Measurements from ENCODE around the gene SOX21.
"Not testable (repeated sequence)": the region's sequence is repeated elsewhere in the genome, so short reads cannot be mapped to it uniquely, and the experiment has no call there.

Gene SOX21

GRCh38 chr13:94712287-94712811 lies at the start of gene SOX21:
Gene SOX21 (minus strand): TSS chr13:94712545. CDS start chr13:94712049, 496 bp downstream.
- no peaks in the 10 kb centered on the region for H3K36me3 ChIP-seq (ENCODE audit: control insufficient read depth, insufficient read depth, low read length)
- H3K9ac ChIP-seq (ENCODE audit: low read length) = peak within 1 kb of the TSS; percentile 78
- H3K27me3 ChIP-seq (ENCODE audit: control insufficient read depth, insufficient read depth, low read length) = peaks cover 30% of the 10 kb centered on the region
- no peaks in the 10 kb centered on the region for H3K9me3 ChIP-seq (ENCODE audit: control insufficient read depth, low read length)
- H3K4me3 ChIP-seq (ENCODE audit: low read length) = peak within 1 kb of the TSS; percentile 61
- H3K4me1 ChIP-seq (ENCODE audit: control insufficient read depth, insufficient read depth, low read length) = peaks cover 13% of the 10 kb centered on the region

- H3K27me3 ChIP-seq (ENCODE audit: control insufficient read depth, insufficient read depth, low read length) = no peaks in the 10 kb centered on the region
- no peaks in the 10 kb centered on the region for H3K9me3 ChIP-seq (ENCODE audit: control insufficient read depth, low read length)
- H3K4me3 ChIP-seq (ENCODE audit: low read length) = no peak overlapping the region
- no peak overlapping the region for H3K9ac ChIP-seq (ENCODE audit: low read length)
- no peaks in the 10 kb centered on the region for H3K36me3 ChIP-seq (ENCODE audit: control insufficient read depth, insufficient read depth, low read length)
- H3K4me1 ChIP-seq (ENCODE audit: control insufficient read depth, insufficient read depth, low read length) = no peaks in the 10 kb centered on the region
Observed at GRCh38 chr13:94761407-94761806, 49.1 kb upstream of the SOX21 start.

- Histone ChIP-seq H3K9ac (ENCODE audit: low read length) (no peak overlapping the region), H3K36me3 (ENCODE audit: control insufficient read depth, insufficient read depth, low read length) (no peaks in the 10 kb centered on the region), H3K27me3 (ENCODE audit: control insufficient read depth, insufficient read depth, low read length) (no peaks in the 10 kb centered on the region)
Observed at GRCh38 chr13:94759120-94759728, 46.9 kb upstream of the SOX21 start.

GRCh38 chr13:94758436-94758960 lies 46.2 kb upstream of the SOX21 start:
- Histone ChIP-seq H3K27me3 (ENCODE audit: control insufficient read depth, insufficient read depth, low read length) (no peaks in the 10 kb centered on the region), H3K4me3 (ENCODE audit: low read length) (no peak overlapping the region), H3K9me3 (ENCODE audit: control insufficient read depth, low read length) (no peaks in the 10 kb centered on the region), H3K9ac (ENCODE audit: low read length) (no peak overlapping the region), H3K4me1 (ENCODE audit: control insufficient read depth, insufficient read depth, low read length) (no peaks in the 10 kb centered on the region), H3K36me3 (ENCODE audit: control insufficient read depth, insufficient read depth, low read length) (no peaks in the 10 kb centered on the region)

More at GRCh38 chr13:94759120-94759728, 46.9 kb upstream of the SOX21 start:
- no peaks in the 10 kb centered on the region for H3K4me1 ChIP-seq (ENCODE audit: control insufficient read depth, insufficient read depth, low read length)
- no peaks in the 10 kb centered on the region for H3K9me3 ChIP-seq (ENCODE audit: control insufficient read depth, low read length)
- no peak overlapping the region for H3K4me3 ChIP-seq (ENCODE audit: low read length)

GRCh38 chr13:94753327-94753726 lies 41.0 kb upstream of the SOX21 start:
- Histone ChIP-seq H3K36me3 (ENCODE audit: control insufficient read depth, insufficient read depth, low read length) (no peaks in the 10 kb centered on the region), H3K9me3 (ENCODE audit: control insufficient read depth, low read length) (no peaks in the 10 kb centered on the region), H3K9ac (ENCODE audit: low read length) (no peak overlapping the region), H3K4me3 (ENCODE audit: low read length) (no peak overlapping the region), H3K4me1 (ENCODE audit: control insufficient read depth, insufficient read depth, low read length) (no peaks in the 10 kb centered on the region), H3K27me3 (ENCODE audit: control insufficient read depth, insufficient read depth, low read length) (no peaks in the 10 kb centered on the region)

GRCh38 chr13:94749162-94749561 lies 36.8 kb upstream of the SOX21 start:
- Histone ChIP-seq H3K36me3 (ENCODE audit: control insufficient read depth, insufficient read depth, low read length) (no peaks in the 10 kb centered on the region), H3K9me3 (ENCODE audit: control insufficient read depth, low read length) (no peaks in the 10 kb centered on the region), H3K9ac (ENCODE audit: low read length) (no peak overlapping the region), H3K27me3 (ENCODE audit: control insufficient read depth, insufficient read depth, low read length) (no peaks in the 10 kb centered on the region), H3K4me1 (ENCODE audit: control insufficient read depth, insufficient read depth, low read length) (no peaks in the 10 kb centered on the region), H3K4me3 (ENCODE audit: low read length) (no peak overlapping the region)

GRCh38 chr13:94739235-94739634 lies 26.9 kb upstream of the SOX21 start:
- H3K9ac ChIP-seq (ENCODE audit: low read length) = no peak overlapping the region
- H3K27me3 ChIP-seq (ENCODE audit: control insufficient read depth, insufficient read depth, low read length) = no peaks in the 10 kb centered on the region
- no peaks in the 10 kb centered on the region for H3K9me3 ChIP-seq (ENCODE audit: control insufficient read depth, low read length)
- no peak overlapping the region for H3K4me3 ChIP-seq (ENCODE audit: low read length)
- H3K4me1 ChIP-seq (ENCODE audit: control insufficient read depth, insufficient read depth, low read length) = no peaks in the 10 kb centered on the region
- no peaks in the 10 kb centered on the region for H3K36me3 ChIP-seq (ENCODE audit: control insufficient read depth, insufficient read depth, low read length)

GRCh38 chr13:94731028-94731427 lies 18.7 kb upstream of the SOX21 start:
- H3K9ac ChIP-seq (ENCODE audit: low read length) = no peak overlapping the region
- no peaks in the 10 kb centered on the region for H3K4me1 ChIP-seq (ENCODE audit: control insufficient read depth, insufficient read depth, low read length)
- H3K36me3 ChIP-seq (ENCODE audit: control insufficient read depth, insufficient read depth, low read length) = no peaks in the 10 kb centered on the region
- H3K4me3 ChIP-seq (ENCODE audit: low read length) = no peak overlapping the region
- H3K27me3 ChIP-seq (ENCODE audit: control insufficient read depth, insufficient read depth, low read length) = no peaks in the 10 kb centered on the region
- no peaks in the 10 kb centered on the region for H3K9me3 ChIP-seq (ENCODE audit: control insufficient read depth, low read length)

- H3K27me3 ChIP-seq (ENCODE audit: control insufficient read depth, insufficient read depth, low read length) = not testable (repeated sequence)
Observed at GRCh38 chr13:94729941-94730340, 17.6 kb upstream of the SOX21 start.

GRCh38 chr13:94726425-94726824 lies 14.1 kb upstream of the SOX21 start:
- Histone ChIP-seq H3K4me1 (ENCODE audit: control insufficient read depth, insufficient read depth, low read length) (peaks cover 19% of the 10 kb centered on the region), H3K27me3 (ENCODE audit: control insufficient read depth, insufficient read depth, low read length) (no peaks in the 10 kb centered on the region), H3K4me3 (ENCODE audit: low read length) (no peak overlapping the region)

More at GRCh38 chr13:94729941-94730340, 17.6 kb upstream of the SOX21 start:
- H3K9ac ChIP-seq (ENCODE audit: low read length); H3K4me1 ChIP-seq (ENCODE audit: control insufficient read depth, insufficient read depth, low read length); H3K36me3 ChIP-seq (ENCODE audit: control insufficient read depth, insufficient read depth, low read length); H3K9me3 ChIP-seq (ENCODE audit: control insufficient read depth, low read length); H3K4me3 ChIP-seq (ENCODE audit: low read length): not testable (repeated sequence)

GRCh38 chr13:94722609-94723345 lies 10.4 kb upstream of the SOX21 start:
- Histone ChIP-seq H3K9ac (ENCODE audit: low read length) (no peak overlapping the region), H3K4me1 (ENCODE audit: control insufficient read depth, insufficient read depth, low read length) (peaks cover 22% of the 10 kb centered on the region), H3K4me3 (ENCODE audit: low read length) (no peak overlapping the region), H3K36me3 (ENCODE audit: control insufficient read depth, insufficient read depth, low read length) (no peaks in the 10 kb centered on the region), H3K27me3 (ENCODE audit: control insufficient read depth, insufficient read depth, low read length) (no peaks in the 10 kb centered on the region), H3K9me3 (ENCODE audit: control insufficient read depth, low read length) (no peaks in the 10 kb centered on the region)

More at GRCh38 chr13:94726425-94726824, 14.1 kb upstream of the SOX21 start:
- Histone ChIP-seq H3K36me3 (ENCODE audit: control insufficient read depth, insufficient read depth, low read length) (no peaks in the 10 kb centered on the region), H3K9ac (ENCODE audit: low read length) (no peak overlapping the region), H3K9me3 (ENCODE audit: control insufficient read depth, low read length) (no peaks in the 10 kb centered on the region)

GRCh38 chr13:94718697-94719096 lies 6.4 kb upstream of the SOX21 start:
- H3K4me1 ChIP-seq (ENCODE audit: control insufficient read depth, insufficient read depth, low read length) = peaks cover 39% of the 10 kb centered on the region
- not testable (repeated sequence) for H3K9ac ChIP-seq (ENCODE audit: low read length); H3K27me3 ChIP-seq (ENCODE audit: control insufficient read depth, insufficient read depth, low read length); H3K9me3 ChIP-seq (ENCODE audit: control insufficient read depth, low read length); H3K36me3 ChIP-seq (ENCODE audit: control insufficient read depth, insufficient read depth, low read length); H3K4me3 ChIP-seq (ENCODE audit: low read length)

Measured in mucosa of stomach (tissue), 1 donor.